ENCODE results near the gene AP4M1.

GRCh38 chr7:100141555-100141949 lies 40.1 kb downstream of the AP4M1 start:
- TF ChIP-seq POLR2A (IDR thresholded peaks at IDR 0.05) (no peak), CTCF (IDR thresholded peaks at IDR 0.05) (no peak)
